ELF-1 (cell line): ENCODE data around the gene HSH2D.
"Not testable (repeated sequence)": the region's sequence is repeated elsewhere in the genome, so short reads cannot be mapped to it uniquely, and the experiment has no call there.

Experiments
- DNase-seq: peaks from one replicate; pipeline ENCODE4 v3.0.0-alpha.2; 2016; ENCODE audit warnings: low read depth, low spot score

HSH2D gene

DNA sequence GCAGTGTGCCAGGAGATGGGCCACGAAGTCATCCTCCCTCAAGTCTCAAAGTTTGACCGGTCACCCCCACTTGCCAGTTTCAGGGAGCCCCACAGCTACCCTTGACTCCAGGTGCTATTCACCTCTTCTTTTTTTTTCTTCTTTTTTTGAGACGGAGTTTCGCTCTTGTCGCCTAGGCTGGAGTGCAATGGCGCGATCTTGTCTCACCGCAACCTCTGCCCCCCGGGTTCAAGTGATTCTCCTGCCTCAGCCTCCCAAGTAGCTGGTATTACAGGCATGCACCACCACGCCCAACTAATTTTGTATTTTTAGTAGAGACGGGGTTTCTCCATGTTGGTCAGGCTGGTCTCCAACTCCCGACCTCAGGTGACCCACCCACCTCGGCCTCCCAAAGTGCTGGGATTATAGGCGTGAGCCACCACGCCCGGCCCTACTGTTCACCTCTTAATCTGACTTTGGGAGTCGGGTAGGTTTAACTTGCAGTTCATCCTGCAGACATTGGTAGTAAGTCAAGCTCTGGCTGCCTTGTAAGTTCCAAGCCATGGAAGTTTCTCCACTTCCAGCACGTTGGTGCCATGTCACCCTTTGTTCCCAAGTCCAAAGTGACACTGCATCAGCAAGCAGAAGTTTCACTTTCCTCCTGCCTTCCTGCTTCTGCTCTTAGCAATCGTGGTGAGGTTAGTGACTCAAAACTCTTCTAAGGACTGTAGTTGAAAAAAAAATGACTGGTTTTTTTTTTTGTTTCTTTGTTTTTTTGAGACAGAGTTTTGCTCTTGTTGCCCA, 24.2 kb upstream of the HSH2D start:
- DNase-seq, result not testable (repeated sequence)

DNA sequence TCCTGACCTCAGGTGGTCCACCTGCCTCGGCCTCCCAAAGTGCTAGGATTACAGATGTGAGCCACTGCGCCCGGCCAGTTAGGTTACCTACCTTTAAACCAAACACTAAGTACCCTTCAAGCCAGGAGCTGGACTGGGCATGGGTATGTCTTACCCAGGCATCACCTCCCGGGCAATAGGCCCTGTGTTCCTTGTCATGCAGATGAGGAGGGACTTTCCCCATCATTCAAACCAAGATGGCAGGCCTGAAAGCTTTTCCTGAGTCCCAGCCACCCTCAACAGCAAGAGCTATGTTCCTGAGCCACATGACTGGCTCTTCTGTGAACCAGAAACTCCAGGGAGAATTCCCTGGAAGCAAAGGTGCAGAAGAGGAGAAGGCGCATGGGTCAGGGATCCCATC, 22.3 kb upstream of the HSH2D start:
- DNase-seq, result no peak

DNA sequence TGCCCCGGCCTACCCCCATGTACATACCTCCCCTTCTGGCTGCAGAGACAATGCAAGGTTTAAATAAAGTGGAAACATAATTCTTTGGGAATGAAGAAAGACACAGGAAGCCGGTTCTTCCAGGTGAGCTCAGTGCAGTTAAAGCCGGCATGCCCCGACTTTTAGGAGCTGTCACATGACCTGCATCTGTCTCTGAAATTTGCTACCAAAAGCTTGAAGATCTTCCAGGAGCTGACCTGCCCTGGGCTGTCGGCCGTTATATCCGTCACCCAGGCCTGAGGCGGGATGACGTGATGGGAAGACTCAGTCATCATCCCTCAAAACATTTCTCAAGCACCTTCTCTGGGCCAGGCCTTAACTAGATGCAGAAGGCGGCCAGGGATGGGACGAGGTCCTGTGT, 21.5 kb upstream of the HSH2D start:
- DNase-seq, result no peak

DNA sequence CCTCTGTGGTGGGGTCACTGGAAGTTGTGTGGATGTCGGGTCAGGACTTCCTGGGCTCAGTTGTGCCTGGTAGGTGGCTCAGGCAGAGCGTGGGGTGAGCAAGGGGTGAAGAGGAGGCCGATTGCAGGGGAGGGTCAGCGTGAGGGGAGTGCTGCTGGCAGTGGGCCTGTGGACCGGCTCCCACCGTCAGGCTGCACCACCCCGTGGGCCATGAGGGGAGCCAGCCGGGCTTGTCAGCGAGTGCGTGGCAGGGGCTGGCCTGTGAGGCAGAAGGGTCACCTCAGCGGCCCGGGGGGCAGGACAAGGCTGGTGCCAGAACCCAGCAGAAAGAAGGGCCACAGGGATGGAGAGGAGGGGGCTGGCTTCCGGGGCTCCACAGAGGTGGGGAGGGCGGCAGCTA, 18.5 kb upstream of the HSH2D start:
- no peak for DNase-seq

DNA sequence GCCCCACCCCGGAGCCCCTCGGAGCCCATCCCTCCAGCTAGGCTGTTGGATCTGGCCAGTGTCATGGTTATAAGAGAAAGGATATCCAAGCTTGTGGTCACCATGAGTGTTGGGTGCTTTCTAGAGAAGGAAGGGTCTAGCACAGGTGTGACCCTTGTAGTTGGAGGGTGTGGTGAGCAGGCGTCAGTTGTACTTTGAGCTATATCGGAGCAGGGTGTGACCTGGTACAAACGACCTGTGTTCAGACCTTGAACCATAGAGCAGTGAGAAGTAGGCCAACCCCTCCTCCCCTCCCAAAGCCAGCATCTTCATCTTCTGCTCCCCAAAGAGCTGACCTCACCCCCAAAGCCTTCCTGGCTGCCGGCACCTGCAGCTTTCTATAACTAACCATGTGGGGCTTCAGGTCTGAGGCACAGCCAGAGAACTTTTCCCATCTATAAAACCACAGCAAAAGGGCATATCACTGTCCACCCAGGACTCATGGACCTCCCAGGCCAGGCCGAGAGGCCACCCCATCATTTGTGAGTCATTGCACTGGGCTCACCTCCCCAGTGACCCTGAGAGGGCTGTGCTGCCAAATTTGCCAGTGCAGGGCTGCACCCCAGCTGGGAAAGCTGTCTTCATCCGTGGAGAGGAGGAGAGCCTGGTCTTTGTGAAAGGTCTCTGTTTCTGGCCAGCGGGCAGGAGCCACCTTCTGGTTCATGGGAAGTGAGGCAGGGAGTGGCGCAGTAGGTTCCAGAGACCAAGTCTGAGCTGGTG, 17.6 kb upstream of the HSH2D start:
- DNase-seq, result no peak

DNA sequence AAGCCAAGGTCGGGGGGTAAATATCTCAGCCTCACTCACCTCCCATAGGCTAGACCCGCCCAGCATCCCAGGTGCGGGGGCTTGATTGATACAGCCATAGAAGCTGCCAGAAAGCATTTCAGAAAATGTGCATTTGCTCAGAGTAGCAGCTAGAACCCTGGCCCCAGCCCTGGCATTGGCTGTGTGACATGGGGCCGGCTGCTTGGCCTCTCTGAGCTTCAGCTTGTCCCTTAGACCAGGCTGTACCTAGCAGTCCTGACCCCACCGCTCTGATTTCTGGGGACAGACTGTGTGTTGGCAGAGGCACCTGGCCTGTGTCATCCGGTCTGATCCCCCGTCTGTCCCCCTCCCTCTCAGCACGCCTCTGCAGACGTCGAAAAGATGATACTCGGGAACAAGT, 16.4 kb upstream of the HSH2D start:
- no peak for DNase-seq

DNA sequence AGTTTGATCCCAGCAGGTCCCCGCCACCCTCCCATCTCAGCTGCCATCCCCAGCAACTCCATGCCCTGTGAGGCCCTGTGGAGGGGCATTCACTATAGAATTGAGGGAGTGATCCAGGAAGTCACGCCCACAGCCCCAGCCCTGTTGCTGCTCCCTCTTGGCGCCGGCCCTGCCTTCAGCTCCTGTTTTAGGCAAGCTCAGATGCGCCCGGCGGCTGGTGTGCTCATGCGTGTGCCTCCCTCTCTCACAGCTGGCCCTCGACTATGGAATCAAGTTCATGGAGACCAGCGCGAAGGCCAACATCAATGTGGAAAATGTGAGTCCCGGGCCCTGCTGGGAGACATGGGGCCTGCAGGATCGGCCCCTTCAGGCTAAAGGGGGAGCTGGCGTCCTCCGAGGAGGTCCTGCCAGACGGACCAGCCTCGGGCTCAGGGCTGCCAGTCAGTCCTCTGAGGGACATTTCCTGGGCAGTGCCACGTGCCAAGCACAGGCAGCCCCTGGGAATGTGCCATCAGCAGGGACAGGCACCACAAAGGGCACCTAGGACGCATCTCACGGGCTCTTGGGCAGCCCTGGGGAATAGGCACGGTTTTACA, 15.6 kb upstream of the HSH2D start:
- DNase-seq, result no peak

DNA sequence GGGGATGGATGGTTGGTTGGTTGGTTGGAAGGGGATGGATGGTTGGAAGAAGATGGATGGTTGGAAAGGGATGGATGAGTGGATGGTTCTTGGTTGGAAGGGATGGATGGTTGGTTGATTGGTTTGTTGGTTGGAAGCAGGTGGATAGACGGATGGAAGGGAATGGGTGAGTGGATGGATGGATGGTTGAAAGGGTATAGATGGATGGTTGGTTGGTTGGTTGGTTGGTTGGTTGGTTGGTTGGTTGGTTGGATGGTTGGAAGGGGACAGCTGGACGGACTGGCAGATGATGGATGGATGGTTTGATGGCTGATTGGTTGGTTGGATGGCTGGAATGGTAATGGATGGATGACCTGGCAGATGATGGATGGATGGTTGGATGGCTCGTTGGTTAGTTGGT, 11.8 kb upstream of the HSH2D start:
- DNase-seq, result no peak

DNA sequence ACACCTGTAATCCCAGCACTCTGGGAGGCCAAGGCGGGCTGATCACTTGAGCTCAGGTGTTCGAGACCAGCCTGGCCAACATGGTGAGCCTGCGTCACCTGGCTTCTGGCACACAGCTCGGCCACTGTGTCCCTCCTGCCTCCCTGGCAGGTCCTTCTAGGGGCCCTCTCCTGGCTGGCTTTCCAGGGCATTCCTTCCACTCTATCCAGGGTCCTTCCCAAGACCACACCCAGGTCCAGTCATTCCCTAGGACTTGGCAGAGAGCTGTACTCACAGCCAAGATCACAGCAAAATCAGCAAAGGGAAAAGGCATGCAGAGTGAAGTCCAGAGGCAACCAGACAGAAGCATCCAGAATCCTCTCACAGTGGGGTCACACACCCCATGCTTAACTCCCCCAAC, 9.7 kb upstream of the HSH2D start:
- no peak for DNase-seq

DNA sequence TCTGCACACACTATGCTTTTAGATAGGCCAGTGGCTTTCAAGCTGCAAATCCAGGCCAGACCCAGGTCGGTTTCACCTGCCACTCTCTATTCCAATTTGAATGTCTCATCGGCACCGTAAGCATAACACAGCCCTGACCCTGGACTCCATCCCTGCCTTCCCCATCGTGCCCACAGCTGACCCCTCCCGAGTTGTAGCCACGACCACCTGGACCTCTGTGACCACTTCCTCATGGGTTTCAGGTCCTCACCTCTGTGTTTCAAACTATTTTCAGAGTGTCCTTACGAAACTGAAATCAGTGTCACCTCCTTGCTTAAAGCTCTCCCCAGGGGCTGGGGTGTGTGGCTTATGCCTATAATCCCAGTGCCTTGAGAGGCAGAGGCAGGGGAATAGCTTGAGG, 9.0 kb upstream of the HSH2D start:
- DNase-seq, result no peak

DNA sequence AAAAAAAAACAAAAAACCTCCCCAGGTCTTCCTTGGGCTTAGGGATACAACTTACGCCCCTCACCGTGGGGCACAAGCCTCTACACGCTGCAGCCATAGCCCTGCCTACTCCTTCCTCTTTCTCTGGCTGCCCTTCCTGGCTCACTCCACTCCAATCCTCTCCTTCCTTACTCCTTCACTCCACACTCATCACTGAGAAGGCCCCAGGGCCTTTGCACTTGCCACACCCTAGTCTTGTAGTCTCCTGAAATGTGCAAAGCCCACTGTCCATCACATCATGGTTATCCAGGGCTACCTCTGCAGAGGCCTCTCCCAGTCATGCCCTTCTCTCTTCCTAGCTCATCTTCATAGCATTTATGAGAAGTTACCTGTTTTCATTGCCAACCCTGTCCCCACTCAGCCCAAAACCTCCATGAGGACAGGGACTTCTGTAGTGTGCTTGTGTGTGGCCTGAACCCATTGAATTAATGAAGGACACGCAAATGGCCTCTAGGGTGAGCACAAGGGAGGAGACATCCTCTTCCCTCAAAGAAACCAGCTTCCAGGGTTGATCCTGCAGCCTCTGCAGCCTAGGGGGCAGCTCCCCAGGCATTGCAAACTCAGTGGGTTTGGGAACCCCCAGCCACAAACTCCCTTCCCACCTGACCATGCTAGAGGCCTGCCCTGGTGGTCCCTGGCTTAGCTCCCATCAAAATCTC, 7.9 kb upstream of the HSH2D start:
- no peak for DNase-seq

DNA sequence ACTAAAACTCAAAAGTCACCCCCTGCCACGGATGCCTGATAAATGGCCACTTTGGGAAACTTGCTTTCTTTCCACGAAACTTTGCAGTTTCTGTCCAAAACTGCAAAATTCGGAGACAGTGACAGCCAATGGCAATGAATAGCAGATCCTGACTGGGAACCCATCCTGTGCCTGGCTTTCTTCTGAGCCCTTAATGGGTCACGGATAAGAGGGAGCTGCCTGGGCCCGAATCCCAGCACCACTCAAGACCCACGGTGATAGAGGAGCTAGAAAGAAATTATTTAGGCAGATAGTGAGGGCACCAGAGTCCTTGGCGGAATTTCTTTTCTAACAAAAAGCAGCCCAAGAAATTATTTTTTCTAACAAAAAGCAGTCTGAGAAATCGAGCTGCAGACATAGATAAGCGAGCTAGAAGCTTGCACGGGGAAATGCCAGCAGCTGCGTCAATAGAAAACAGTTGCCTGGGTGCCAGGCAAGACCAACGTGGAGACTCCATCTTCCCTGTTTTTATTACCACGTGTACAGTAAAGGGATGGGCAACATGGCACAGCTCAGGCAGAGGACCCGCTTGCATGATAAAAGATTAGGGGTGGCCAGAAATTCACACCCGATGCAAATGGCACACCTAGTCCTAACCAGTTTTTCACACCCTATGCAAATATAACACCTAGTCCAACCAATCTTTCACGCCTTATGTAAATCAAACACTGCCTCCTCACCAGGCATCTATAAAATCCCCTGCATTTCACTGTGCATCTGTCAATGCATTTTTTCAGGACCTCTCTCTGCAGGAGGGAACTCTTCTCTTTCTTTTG, 7.1 kb upstream of the HSH2D start:
- DNase-seq, result no peak

DNA sequence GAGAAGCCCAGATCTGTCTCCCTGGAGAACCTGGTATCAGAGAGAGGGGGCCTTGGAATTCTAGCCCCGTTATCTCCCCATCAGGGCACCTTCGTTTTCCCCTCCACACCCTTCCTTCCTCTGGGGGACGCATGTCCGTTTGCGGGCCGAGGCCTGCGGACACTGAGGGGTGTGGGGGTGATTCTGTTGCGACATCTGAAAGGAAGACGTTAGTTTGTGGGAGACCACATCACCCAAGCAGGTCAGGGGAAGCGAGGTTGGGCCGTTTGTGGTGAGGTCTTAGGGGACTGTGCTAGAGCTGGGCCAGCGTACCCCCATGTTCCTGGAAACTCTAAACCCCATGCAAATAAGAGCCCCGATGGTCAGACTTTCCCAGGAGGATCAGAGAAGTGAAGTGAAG, 3.7 kb upstream of the HSH2D start:
- DNase-seq, result no peak

DNA sequence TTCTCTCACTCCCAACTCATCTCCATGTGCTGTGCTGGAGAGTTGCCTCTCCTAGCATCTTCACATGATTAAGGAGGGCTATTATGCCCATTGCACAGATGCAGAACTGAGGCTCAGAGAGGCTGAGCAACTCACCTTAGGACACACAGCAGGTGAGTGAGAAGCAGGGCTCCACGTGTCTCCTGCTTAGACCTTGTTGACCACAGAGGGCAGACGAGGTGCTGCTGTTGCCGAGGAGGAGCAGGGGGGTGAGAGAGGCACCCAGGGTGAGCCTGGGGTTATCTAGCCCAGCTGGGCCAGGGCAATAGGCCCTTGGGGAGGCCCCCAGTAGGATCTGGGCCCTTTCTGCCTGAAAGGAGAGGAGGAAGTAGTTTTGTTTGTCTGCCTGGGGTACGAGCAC, 2.4 kb upstream of the HSH2D start:
- DNase-seq, result no peak

DNA sequence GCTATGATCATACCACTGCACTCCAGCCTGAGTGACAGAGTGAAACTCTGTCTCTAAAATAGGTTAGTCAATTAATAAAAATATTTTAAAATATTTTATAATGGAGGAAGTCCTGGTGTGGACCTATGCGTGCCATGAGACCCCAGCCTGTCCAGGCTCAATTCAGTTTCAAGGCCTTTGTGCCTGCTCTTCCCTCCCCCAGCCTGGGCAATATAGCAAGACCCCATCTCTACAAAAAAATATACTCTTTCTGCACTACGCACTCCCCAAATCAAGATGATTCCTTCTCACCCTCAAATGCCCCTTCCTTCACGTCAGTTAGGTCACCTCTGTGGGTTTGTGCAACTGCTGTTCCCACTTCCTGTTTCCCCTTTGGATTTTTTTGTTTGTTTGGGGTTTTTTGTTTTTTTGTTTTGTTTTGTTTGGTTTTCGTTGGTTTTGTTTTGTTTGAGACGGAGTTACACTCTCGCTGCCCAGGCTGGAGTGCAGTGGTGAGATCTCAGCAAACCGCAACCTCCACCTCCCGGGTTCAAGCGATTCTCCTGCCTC, 1.4 kb upstream of the HSH2D start:
- DNase-seq, result no peak

DNA sequence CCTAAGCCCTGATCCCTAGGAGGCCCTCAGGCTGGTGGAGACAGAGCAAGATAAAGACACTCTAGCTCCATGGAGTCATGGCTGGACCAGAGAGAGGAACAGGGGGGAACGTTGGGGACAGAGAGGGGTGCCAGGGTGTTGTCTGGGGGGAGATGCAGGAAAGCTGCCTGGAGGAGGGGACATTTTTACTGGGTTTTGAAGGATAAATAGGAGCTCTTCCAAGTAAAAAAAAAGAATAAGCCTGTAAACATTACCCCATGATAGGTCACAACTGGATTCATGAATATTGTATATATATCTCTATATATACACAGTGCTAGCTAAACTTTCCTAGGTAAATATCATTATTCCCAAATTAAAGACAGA, 714 bp downstream of the HSH2D start:
- no peak for DNase-seq

DNA sequence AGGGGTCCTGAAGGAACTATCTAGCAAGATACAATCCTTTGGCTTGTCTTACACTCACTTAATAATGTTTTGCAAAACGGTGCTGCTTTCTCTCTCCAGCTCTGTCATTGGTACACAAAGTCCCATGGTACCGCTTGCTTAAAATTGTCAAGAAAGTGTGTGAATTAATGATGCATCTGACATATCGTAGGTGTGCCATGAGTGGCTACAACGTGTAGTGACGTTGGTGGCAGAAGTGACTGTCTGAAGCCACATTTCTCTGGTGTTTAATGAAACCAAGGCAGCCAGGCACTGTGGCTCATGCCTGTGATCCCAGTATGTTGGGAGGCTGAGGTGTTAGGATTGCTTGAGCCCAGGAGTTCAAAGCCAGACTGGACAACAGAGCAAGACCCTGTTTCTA, 2.6 kb downstream of the HSH2D start:
- DNase-seq, result no peak

DNA sequence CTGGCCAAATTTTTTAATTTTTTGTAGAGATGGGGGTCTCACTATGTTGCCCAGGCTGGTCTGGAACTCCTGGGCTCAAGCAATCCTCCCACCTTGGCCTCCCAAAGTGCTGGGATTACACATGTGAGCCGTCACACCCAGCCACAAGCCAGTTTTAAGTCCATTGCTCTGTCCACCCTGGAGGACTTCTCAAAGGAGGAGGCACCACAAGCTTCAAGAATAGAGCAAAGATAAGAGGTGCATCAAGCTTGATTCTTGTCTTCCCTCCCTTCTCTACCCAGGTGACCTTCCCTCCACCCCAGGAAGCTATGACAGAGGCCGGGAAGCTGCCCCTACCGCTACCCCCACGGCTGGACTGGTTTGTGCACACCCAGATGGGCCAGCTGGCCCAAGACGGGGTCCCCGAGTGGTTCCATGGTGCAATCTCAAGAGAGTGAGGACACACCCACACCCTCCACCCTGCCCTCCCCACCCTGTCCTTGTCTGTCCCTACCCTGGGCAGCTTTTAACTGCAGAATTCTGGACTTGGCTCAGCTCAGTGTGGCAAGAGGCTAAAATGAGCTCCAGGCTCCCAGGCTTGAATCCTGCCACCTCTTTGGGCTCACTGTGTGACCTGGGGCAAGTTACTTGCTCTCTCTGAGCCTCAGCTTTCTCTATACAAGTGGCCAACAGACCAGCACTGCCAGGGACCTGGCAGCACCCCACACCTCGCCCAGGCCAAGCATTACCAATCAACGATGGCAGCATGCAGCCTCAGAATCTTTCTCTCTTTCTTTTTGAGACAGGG, 5.2 kb downstream of the HSH2D start:
- no peak for DNase-seq

DNA sequence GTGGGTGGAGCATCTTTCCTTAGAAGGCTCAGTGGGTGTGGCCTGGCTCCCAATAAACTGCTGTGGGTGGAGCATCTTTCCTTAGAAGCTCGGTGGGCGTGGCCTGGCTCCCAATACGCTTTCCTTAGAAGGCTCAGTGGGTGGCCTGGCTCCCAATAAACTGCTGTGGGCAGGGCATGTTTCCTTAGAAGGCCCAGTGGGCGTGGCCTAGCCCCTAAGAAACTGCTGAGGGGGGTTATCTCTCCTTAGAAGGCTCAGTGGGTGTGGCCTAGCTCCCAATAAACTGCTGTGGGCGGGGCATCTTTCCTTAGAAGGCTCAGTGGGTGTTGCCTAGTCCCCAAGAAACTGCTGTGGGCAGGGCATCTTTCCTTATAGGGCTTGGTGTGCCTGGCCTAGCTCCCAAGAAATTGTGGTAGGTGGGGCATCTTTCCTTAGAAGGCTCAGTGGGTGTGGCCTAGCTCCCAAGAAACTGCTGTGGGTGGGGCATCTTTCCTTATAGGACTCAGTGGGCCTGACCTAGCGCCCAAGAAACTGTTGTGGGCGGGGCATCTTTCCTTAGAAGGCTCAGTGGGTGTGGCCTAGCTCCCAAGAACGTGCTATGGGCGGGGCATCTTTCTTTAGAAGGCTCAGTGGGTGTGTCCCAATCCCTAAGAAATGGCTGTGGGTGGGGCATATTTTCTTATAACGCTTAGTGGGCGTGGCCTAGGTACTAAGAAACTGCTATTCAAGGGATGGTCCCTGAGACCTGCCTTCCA, 10.3 kb downstream of the HSH2D start:
- peak; percentile 47 for DNase-seq

DNA sequence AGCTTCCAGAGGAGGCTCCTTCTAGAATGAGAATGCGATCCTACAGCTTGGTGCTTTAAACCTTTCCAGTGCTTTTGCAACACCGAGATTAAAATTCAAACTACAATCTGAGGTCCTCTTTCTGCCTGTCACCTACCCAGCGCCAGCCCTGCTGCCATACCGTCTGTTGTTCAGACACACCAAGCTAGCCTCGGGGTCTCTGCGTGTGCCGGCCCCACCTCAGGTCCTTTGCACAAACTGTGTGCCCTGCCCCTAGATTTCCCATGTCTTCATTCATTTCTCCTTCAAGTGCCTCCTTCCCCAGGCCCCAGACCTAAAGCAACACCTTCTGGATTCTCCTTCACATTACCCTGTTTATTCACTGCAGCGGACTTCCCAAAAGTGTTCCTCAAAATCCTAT, 11.1 kb downstream of the HSH2D start:
- DNase-seq, result no peak
